Measurements from ENCODE around the gene MIPOL1. TPM values are rescaled to one million over a fixed set of nuclear protein-coding genes. Genes with fewer than 3 reads are reported as not detected.

Gene MIPOL1
- total and polyA plus RNA-seq, 2 of the 13 experiments (the other 11 are each of a cell fraction or from before 2014, with no cell fraction given): 8.6 to 34.2 TPM

DNA sequence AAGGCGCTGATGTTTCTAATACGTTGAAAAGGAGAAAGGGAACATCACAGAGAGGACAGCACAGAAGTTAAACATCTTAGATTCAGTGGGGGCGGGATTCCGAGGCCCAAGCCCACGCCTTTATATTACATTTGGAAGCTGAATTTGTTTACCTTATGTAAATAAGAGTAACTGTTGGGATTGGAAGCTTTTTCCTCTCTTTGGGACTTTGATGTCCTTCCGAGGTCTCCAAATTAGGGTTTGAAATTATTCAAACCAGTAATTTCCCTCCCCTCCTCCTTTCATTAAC is 390.9 kb downstream of the MIPOL1 start (continued):
- TF ChIP-seq SP1 (IDR thresholded peaks at IDR 0.05) (no peak), SP1 (CRISPR knock-in tag; IDR thresholded peaks at IDR 0.05) (no peak), ZNF891 (CRISPR knock-in tag; IDR thresholded peaks at IDR 0.05) (no peak), TSC22D2 (CRISPR knock-in tag; IDR thresholded peaks at IDR 0.05; ENCODE audit: borderline replicate concordance) (no peak), ZHX2 (IDR thresholded peaks at IDR 0.05; ENCODE audit: low read depth) (no peak), ZHX2 (CRISPR knock-in tag; IDR thresholded peaks at IDR 0.05; ENCODE audit: borderline replicate concordance) (no peak), MTA3 (CRISPR knock-in tag; IDR thresholded peaks at IDR 0.05) (no peak), CAMTA2 (CRISPR knock-in tag; IDR thresholded peaks at IDR 0.05; ENCODE audit: borderline replicate concordance) (no peak), ZNF446 (CRISPR knock-in tag; IDR thresholded peaks at IDR 0.05) (no peak), ZNF10 (CRISPR knock-in tag; IDR thresholded peaks at IDR 0.05; ENCODE audit: borderline replicate concordance, low read depth) (no peak), FLYWCH1 (CRISPR knock-in tag; IDR thresholded peaks at IDR 0.05) (no peak), ZFP37 (CRISPR knock-in tag; IDR thresholded peaks at IDR 0.05; ENCODE audit: borderline replicate concordance) (no peak), ZNF44 (CRISPR knock-in tag; IDR thresholded peaks at IDR 0.05) (0 out of 2 replicates have a peak, but pooled peaks have one; percentile 0), ELF4 (CRISPR knock-in tag; IDR thresholded peaks at IDR 0.05; ENCODE audit: borderline replicate concordance) (peak; percentile 94; the same call in 1 of the 2 replicates), HBP1 (CRISPR knock-in tag; IDR thresholded peaks at IDR 0.05; ENCODE audit: low read depth) (no peak), MLXIP (CRISPR knock-in tag; IDR thresholded peaks at IDR 0.05; ENCODE audit: borderline replicate concordance) (0 out of 2 replicates have a peak, but pooled peaks have one; percentile 9), ZNF232 (CRISPR knock-in tag; IDR thresholded peaks at IDR 0.05; ENCODE audit: borderline replicate concordance) (no peak), ZNF33B (CRISPR knock-in tag; IDR thresholded peaks at IDR 0.05) (no peak; the same call in 1 of the 2 replicates), KLF13 (CRISPR knock-in tag; IDR thresholded peaks at IDR 0.05) (no peak; the same call in 1 of the 2 replicates), ZNF616 (CRISPR knock-in tag; IDR thresholded peaks at IDR 0.05; ENCODE audit: low read depth) (no peak)
- TF ChIP-seq, protein P1, sequence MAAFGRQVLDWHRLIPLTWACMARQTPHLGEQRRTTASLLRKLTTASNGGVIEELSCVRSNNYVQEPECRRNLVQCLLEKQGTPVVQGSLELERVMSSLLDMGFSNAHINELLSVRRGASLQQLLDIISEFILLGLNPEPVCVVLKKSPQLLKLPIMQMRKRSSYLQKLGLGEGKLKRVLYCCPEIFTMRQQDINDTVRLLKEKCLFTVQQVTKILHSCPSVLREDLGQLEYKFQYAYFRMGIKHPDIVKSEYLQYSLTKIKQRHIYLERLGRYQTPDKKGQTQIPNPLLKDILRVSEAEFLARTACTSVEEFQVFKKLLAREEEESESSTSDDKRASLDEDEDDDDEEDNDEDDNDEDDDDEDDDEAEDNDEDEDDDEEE (CRISPR knock-in tag; IDR thresholded peaks at IDR 0.05): no peak
